ENCODE measurements around the gene PDE10A.

DNA sequence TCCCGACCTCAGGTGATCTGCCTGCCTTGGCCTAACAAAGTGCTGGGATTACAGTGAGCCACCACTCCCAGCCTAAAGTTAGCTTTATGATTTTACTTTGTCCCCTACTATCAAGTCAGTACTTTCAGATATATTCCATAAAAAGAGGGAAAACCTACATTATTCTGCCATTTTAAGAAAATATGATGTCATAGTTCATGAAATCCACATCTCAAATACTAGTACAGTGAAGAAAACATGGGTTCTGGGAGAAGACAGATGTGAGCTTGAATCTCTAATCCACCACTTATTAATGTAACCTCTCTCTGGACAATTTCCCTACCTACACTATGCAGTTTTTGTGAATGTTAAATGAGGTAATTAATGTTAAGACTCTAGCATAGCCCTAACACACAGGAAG, 74.5 kb downstream of the PDE10A start:
- no peak for TF ChIP-seq ZFP30 (CRISPR knock-in tag; IDR thresholded peaks at IDR 0.05)
- no peak for TF ChIP-seq ISL1 (CRISPR knock-in tag; IDR thresholded peaks at IDR 0.05)

Measured in SK-N-SH treated with all-trans-retinoic acid at 6 μM for 48 hours (cell line).